Type B pancreatic cell (in vitro differentiated cells): Measurements from ENCODE around the gene MRPL43. TPM values are rescaled to one million over a fixed set of nuclear protein-coding genes. Genes with fewer than 3 reads are reported as not detected.

Experiments used
- DNase-seq: peaks from one replicate; pipeline ENCODE4 v3.0.0; 2021; ENCODE audit warnings: mixed read lengths; ENCODE audit not compliant: unreplicated experiment; ENCODE audit errors: extremely low spot score
- H3K27ac Mint-ChIP-seq: 2 replicates; pipeline ENCODE4 v1.8.0; 2021; ENCODE audit warnings: mild to moderate bottlenecking, mixed read lengths
- H3K27me3 Mint-ChIP-seq: 2 replicates; pipeline ENCODE4 v1.8.0; 2021; ENCODE audit warnings: mixed read lengths
- H3K36me3 Mint-ChIP-seq: 2 replicates; pipeline ENCODE4 v1.8.0; 2021; ENCODE audit warnings: mixed read lengths
- H3K4me1 Mint-ChIP-seq: one replicate; pipeline ENCODE4 v1.8.0; 2021; ENCODE audit warnings: mixed read lengths; ENCODE audit not compliant: unreplicated experiment
- H3K4me3 Mint-ChIP-seq: 2 replicates; pipeline ENCODE4 v1.8.0; 2021; ENCODE audit warnings: mild to moderate bottlenecking, mixed read lengths
- H3K9me3 Mint-ChIP-seq: 2 replicates; pipeline ENCODE4 v1.8.0; 2021; ENCODE audit warnings: mixed read lengths
- CTCF ChIP-seq: fragments of 200-600 bp; sonication (generic); conservative IDR thresholded peaks from 2 replicates; pipeline ENCODE4 v1.5.0; 2021; ENCODE audit warnings: antibody characterized with exemption, mild to moderate bottlenecking
- total RNA-seq: library from RNA; stranded (reverse); gene quantifications from 2 replicates; pipeline ENCODE4 v1.2.1, GENCODE V29; 2021; ENCODE audit warnings: low replicate concordance

Gene MRPL43
- total RNA-seq, 1 donor from 2014 or later, result 74.2 TPM

DNA sequence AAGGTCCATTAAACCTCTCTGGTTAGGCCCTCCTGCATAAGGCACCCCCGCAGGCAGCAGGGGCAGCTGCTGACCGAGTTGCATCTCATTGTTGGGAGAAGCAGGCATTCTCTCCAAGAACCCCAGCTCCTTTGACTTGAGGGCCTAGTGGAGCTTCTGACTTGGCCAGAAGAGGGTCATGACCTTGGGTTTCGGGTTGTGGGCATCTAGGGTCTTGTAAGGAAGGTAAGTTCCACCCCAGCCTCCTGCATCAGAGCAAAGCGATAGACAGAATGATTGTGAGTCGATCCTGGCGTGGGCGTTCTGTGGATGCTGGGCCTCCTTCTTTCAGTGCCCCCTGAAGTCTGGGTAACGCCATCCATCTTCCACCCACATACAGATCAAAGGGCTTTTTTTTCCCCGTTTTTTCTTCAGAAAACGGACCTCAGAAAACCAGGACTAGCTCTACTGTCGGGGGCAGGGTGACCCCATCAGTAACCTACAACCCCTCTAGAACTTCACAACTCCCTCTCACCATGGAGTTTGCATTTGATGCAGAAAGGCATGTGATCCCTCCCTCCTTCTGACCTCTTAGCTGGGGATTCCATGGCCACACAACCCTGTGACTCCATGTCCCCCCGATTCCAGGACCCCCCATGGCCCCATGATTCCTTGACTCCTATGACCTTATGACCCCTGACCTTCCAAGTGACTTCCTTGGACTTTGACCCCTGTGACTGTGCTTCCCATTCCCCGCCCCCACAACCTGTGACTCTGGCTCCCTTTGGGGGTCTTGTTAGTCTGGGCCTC is 15.0 kb downstream of the MRPL43 start:
- H3K4me3 Mint-ChIP-seq, result peak overlapping the region; percentile 86
- H3K4me1 Mint-ChIP-seq, result peaks cover 50% of the 10 kb centered on the region
- no peaks in the 10 kb centered on the region for H3K9me3 Mint-ChIP-seq
- peak; percentile 61 for DNase-seq
- peaks cover 6% of the 10 kb centered on the region for H3K36me3 Mint-ChIP-seq
- no peaks in the 10 kb centered on the region for H3K27me3 Mint-ChIP-seq
- TF ChIP-seq CTCF, result no peak
- no peak overlapping the region for H3K27ac Mint-ChIP-seq

DNA sequence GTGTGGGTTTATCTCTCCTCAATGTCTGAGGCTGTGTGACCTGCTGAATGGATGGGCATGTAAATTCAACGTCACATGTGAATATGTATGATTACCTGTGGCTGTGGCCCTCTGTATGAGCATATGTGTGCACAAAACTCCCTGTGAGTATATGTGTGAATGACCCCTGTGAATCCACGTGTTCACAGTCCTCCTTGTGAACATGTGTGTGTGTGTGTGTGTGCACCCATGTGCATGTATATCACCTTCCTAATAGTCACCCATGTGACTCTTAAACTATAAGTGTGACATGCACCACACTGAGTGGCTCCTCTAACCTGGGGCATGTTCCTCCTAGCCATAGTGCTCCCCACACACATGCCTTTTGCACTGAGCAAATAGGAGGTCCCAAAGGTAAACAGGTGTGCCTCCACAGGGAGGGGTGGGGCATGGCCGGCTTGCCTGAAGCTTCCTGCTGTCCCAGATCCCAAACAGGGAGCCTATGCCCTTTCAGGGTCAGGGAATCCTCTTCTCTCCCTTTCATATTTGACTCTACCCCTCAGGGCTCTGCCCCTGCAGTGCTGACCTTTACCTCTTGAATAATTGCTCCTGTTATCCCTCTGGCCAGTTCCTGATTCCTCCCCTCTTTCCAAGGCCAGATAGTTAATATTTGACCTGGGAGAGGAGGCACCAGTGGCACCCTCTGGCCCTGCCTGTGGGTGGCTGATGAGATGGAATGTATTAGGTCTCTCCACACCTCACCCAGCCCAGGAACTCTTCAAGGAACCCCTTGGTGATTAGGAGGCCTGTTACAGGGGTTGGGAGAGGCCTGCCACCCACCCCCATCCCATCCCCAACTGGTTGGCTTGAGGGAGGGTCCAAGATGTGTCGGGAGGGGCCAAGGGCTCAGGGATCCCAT is 16.1 kb downstream of the MRPL43 start:
- Mint-ChIP-seq H3K4me3 (peak overlapping the region; percentile 86), H3K9me3 (no peaks in the 10 kb centered on the region), H3K36me3 (peaks cover 3% of the 10 kb centered on the region), H3K4me1 (peaks cover 44% of the 10 kb centered on the region), H3K27me3 (no peaks in the 10 kb centered on the region), H3K27ac (peak overlapping the region; percentile 77)
- no peak for TF ChIP-seq CTCF
- DNase-seq, result peak; percentile 44

GRCh38 chr10:100970076-100970913 is 17.0 kb downstream of the MRPL43 start:
- Mint-ChIP-seq H3K27ac (peak overlapping the region; percentile 77), H3K27me3 (no peaks in the 10 kb centered on the region), H3K36me3 (peaks cover 6% of the 10 kb centered on the region), H3K4me3 (peak overlapping the region; percentile 86), H3K9me3 (no peaks in the 10 kb centered on the region), H3K4me1 (peaks cover 44% of the 10 kb centered on the region)
- DNase-seq, result peak; percentile 55
- no peak for TF ChIP-seq CTCF

DNA sequence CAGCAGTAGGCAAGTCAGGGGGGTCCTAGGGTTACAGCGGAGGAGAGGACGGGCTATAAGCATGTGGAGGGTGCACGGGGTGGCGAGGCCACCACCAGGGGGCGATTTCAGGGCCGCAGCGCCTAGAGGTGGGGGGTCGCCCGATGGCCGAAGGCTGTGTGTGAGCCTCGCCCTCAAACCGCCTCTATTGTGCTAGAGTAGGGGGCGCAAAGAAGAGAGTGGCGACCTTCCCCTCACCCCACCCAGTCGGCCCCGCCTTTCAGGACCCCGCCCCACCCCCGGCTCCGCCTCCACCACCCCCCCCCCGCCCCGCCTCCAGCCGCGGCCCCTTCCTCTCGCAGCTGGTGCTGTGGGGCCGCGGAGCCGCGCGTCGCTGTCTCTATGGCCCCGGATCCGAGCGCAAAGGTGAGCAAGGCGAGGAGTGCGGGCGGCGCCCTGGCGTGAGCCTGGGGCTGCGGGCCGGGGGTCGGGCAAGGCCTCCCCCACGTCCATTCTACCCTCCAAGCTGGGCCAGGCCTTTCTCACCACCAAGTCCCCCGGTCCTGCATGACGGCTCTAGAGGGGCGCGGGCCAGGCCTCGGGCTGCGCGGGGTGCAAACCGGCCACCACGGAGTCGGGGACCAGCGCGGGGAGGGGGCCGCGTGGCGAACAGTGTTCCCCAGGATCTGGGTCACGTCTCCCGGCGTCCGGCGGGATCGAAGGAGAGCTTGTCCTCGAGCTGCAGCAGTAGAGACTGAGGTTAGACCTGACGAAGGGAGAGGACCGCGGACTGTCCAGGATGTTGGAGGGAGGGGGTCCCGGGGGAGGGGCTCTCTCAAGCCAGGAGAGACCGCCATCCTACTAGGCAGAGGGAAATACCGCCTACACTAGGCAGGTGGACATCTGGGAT is 17.9 kb downstream of the MRPL43 start, which contains the start of gene SEMA4G:
Gene SEMA4G (plus strand): TSS at position 318 of the 889 bp plus-strand sequence. CDS start 3,409 bp downstream, outside the sequence.
- Mint-ChIP-seq H3K27me3 (no peaks in the 10 kb centered on the region), H3K36me3 (peaks cover 9% of the 10 kb centered on the region), H3K27ac (peak within 1 kb of the TSS; percentile 77), H3K9me3 (no peaks in the 10 kb centered on the region), H3K4me3 (peak within 1 kb of the TSS; percentile 86), H3K4me1 (peaks cover 44% of the 10 kb centered on the region)
- TF ChIP-seq CTCF, result peak; percentile 91
- DNase-seq, result peak; percentile 78
